Activated CD8-positive, alpha-beta T cell treated with anti-CD3 and anti-CD28 coated beads for 36 hours (primary cell): ENCODE data around the gene CPNE6. TPM values are rescaled to one million over a fixed set of nuclear protein-coding genes. Genes with fewer than 3 reads are reported as not detected.

Source experiments
- ATAC-seq: fragments of 200-7000 bp; cut with Tn5 transposase; one replicate; pipeline ENCODE4 v1.10.0; 2021; ENCODE audit warnings: mild to moderate bottlenecking, moderate library complexity
- CTCF ChIA-PET: fragments of 350-600 bp; sonication (Branson Sonifier 250); formaldehyde crosslinking; loops from one replicate; lab custom pipeline; 2021; ENCODE audit warnings: antibody characterized with exemption; lab: Charles Lee
- POLR2A ChIA-PET: fragments of 350-600 bp; sonication (Branson Sonifier 250); formaldehyde crosslinking; loops from one replicate; lab custom pipeline; 2021; ENCODE audit warnings: antibody characterized with exemption; lab: Charles Lee
- DNase-seq: peaks from one replicate; pipeline ENCODE4 v3.0.0-alpha.2; 2020
- H3K27ac Mint-ChIP-seq: one replicate; pipeline ENCODE4 v1.8.0; 2021; ENCODE audit warnings: mild to moderate bottlenecking, mixed read lengths
- H3K27me3 Mint-ChIP-seq: one replicate; pipeline ENCODE4 v1.8.0; 2021; ENCODE audit warnings: mixed read lengths
- H3K36me3 Mint-ChIP-seq: one replicate; pipeline ENCODE4 v1.8.0; 2021; ENCODE audit warnings: low read depth, mixed read lengths
- H3K4me1 Mint-ChIP-seq: one replicate; pipeline ENCODE4 v1.8.0; 2021; ENCODE audit warnings: low read depth, mixed read lengths
- H3K4me3 Mint-ChIP-seq: one replicate; pipeline ENCODE4 v1.8.0; 2021; ENCODE audit warnings: mild to moderate bottlenecking, moderate library complexity, mixed read lengths
- H3K9me3 Mint-ChIP-seq: one replicate; pipeline ENCODE4 v1.8.0; 2021; ENCODE audit warnings: mixed read lengths
- CTCF ChIP-seq: fragments of 200-600 bp; IDR thresholded peaks from one replicate; pipeline ENCODE4 v1.8.0; 2022; ENCODE audit warnings: antibody characterized with exemption, mild to moderate bottlenecking
- intact Hi-C: fragments of 100-400 bp; cut with micrococcal nuclease; formaldehyde crosslinking; loops from one replicate; pipeline ENCODE4 v1.10.0; 2022
- total RNA-seq, 2 experiments: library from RNA; stranded (reverse); gene quantifications; one replicate each; pipeline ENCODE4 v1.2.3, GENCODE V29; 2021

The CPNE6 gene
- total RNA-seq, 2 experiments from 2014 or later = not detected

GRCh38 chr14:24094841-24095270 lies 23.5 kb downstream of the CPNE6 start:
- Mint-ChIP-seq H3K9me3 (no peaks in the 10 kb centered on the region), H3K27ac (peak overlapping the region; percentile 95), H3K36me3 (peaks cover 35% of the 10 kb centered on the region), H3K4me1 (peaks cover 24% of the 10 kb centered on the region), H3K4me3 (peak overlapping the region; percentile 93), H3K27me3 (no peaks in the 10 kb centered on the region)
- ChIA-PET CTCF (interaction anchor here (1.1 to 11.2 kb wide), 9 partner anchors 8 to 124 kb away, joined by 3 to 345 read pairs (median 5); partner anchors contain the start of genes DCAF11 and NRL), POLR2A (interaction anchor here (0.6 to 9.0 kb wide), 22 partner anchors 9 to 774 kb away, joined by 3 to 80 read pairs (median 4); partner anchors contain the start of genes DCAF11, EMC9, IRF9 and NRL)
- ATAC-seq = no peak
- intact Hi-C loops = loop anchor here (5.0 kb wide), 1 partner anchor 83 kb away; no protein-coding TSS in a partner anchor
- TF ChIP-seq CTCF = no peak
- DNase-seq = peak; percentile 34

GRCh38 chr14:24095271-24096068 lies 24.1 kb downstream of the CPNE6 start:
- H3K27ac Mint-ChIP-seq = peak overlapping the region; percentile 95
- peak; percentile 63 for ATAC-seq
- CTCF ChIA-PET = interaction anchor here (1.1 to 11.2 kb wide), 8 partner anchors 9 to 87 kb away, joined by 3 to 345 read pairs (median 6); partner anchors contain the start of genes DCAF11 and NRL

GRCh38 chr14:24096545-24097181 lies 25.3 kb downstream of the CPNE6 start:
- ATAC-seq = no peak
- Mint-ChIP-seq H3K36me3 (peaks cover 50% of the 10 kb centered on the region), H3K4me1 (peaks cover 20% of the 10 kb centered on the region), H3K9me3 (no peaks in the 10 kb centered on the region), H3K27me3 (no peaks in the 10 kb centered on the region), H3K27ac (peak overlapping the region; percentile 47), H3K4me3 (peak overlapping the region; percentile 52)
- ChIA-PET POLR2A (interaction anchor here (1.7 to 9.0 kb wide), 4 partner anchors 10 to 68 kb away, joined by 9 to 80 read pairs (median 50); partner anchors contain the start of genes DCAF11 and NRL), CTCF (interaction anchor here (7.0 to 11.2 kb wide), 3 partner anchors 9 to 37 kb away, joined by 99 to 345 read pairs (median 218); no protein-coding TSS in a partner anchor)
- intact Hi-C loops = no loop called here
- TF ChIP-seq CTCF = no peak
- no peak for DNase-seq

More at GRCh38 chr14:24095271-24096068, 24.1 kb downstream of the CPNE6 start:
- TF ChIP-seq CTCF = no peak
- Mint-ChIP-seq H3K9me3 (no peaks in the 10 kb centered on the region), H3K27me3 (no peaks in the 10 kb centered on the region), H3K4me3 (peak overlapping the region; percentile 93), H3K36me3 (peaks cover 40% of the 10 kb centered on the region), H3K4me1 (peaks cover 22% of the 10 kb centered on the region)
- POLR2A ChIA-PET = interaction anchor here (0.6 to 9.0 kb wide), 22 partner anchors 10 to 775 kb away, joined by 3 to 80 read pairs (median 4); partner anchors contain the start of genes CARMIL3, DCAF11, EMC9 and IRF9
- DNase-seq = peak; percentile 88
- intact Hi-C loops = no loop called here

GRCh38 chr14:24098229-24098926 lies 27.0 kb downstream of the CPNE6 start:
- Mint-ChIP-seq H3K27ac (no peak overlapping the region), H3K9me3 (no peaks in the 10 kb centered on the region), H3K36me3 (peaks cover 62% of the 10 kb centered on the region), H3K4me1 (peaks cover 15% of the 10 kb centered on the region), H3K4me3 (no peak overlapping the region), H3K27me3 (no peaks in the 10 kb centered on the region)
- intact Hi-C loops = no loop called here
- ChIA-PET POLR2A (interaction anchor here (8.3 kb wide), 1 partner anchor 8 kb away, joined by 80 read pairs; no protein-coding TSS in a partner anchor), CTCF (interaction anchor here (1.0 to 11.2 kb wide), 4 partner anchors 8 to 62 kb away, joined by 3 to 345 read pairs (median 112); no protein-coding TSS in a partner anchor)
- ATAC-seq = no peak
- no peak for DNase-seq
- no peak for TF ChIP-seq CTCF
